PC-9 (cell line): ENCODE measurements around the gene EVI5L.

Experiments used
- EZH2 ChIP-seq: fragments of 200-600 bp; sonication (generic); IDR thresholded peaks from 2 replicates; pipeline ENCODE4 v1.8.0; 2017; ENCODE audit warnings: antibody characterized with exemption, low read depth
- TF ChIP-seq, protein P1 (sequence below): fragments of 200-600 bp; sonication (generic); conservative IDR thresholded peaks from 2 replicates; pipeline ENCODE4 v1.6.1; 2017; ENCODE audit warnings: mixed run types, antibody characterized with exemption, mild to moderate bottlenecking, moderate library complexity

DNA sequence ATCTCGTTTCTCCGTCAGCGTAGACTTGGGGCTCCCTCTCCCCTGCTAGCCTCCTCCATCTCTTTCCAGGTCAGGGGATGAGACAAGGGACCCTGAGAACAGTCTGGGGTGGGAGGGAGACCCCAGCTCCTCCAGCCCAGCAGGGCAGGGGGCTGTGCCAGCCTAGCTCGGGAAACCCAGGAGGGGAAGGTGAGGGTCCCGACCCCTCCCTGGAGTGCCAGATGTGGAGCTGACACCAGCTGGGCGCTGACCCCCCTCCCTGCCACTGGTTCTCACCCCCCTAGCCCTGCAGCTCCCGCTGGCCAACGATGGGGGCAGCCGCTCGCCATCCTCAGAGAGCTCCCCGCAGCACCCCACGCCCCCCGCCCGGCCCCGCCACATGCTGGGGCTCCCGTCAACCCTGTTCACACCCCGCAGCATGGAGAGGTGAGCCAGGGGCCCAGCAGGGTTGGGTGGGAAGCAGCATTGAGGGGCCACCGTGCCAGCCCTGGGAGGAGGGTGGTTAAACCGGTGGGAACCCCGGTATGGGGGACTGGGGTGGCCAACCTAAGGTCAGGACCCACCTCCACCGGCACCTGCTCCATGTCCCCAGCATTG, 79.6 kb downstream of the EVI5L start:
- TF ChIP-seq, protein P1, sequence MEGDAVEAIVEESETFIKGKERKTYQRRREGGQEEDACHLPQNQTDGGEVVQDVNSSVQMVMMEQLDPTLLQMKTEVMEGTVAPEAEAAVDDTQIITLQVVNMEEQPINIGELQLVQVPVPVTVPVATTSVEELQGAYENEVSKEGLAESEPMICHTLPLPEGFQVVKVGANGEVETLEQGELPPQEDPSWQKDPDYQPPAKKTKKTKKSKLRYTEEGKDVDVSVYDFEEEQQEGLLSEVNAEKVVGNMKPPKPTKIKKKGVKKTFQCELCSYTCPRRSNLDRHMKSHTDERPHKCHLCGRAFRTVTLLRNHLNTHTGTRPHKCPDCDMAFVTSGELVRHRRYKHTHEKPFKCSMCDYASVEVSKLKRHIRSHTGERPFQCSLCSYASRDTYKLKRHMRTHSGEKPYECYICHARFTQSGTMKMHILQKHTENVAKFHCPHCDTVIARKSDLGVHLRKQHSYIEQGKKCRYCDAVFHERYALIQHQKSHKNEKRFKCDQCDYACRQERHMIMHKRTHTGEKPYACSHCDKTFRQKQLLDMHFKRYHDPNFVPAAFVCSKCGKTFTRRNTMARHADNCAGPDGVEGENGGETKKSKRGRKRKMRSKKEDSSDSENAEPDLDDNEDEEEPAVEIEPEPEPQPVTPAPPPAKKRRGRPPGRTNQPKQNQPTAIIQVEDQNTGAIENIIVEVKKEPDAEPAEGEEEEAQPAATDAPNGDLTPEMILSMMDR, result no peak
- no peak for TF ChIP-seq EZH2
